ENCODE results near the gene IZUMO1R.

The IZUMO1R gene

GRCh38 chr11:94295534-94295933 is 8.8 kb upstream of the IZUMO1R start:
- no peak overlapping the region for H3K9ac ChIP-seq
- H3K27ac ChIP-seq, result no peak overlapping the region
- TF ChIP-seq CTCF (IDR thresholded peaks at IDR 0.05), result no peak
- no peaks in the 10 kb centered on the region for H3K4me1 ChIP-seq
- no peak overlapping the region for H2AFZ ChIP-seq
- no peaks in the 10 kb centered on the region for H3K9me3 ChIP-seq (ENCODE audit: control insufficient read depth, low read length)
- no peaks in the 10 kb centered on the region for H3K79me2 ChIP-seq
- no peak overlapping the region for H3K4me3 ChIP-seq (ENCODE audit: low read depth, low read length)
- H3K27me3 ChIP-seq (ENCODE audit: control insufficient read depth, insufficient read depth, low read length), result no peaks in the 10 kb centered on the region
- H3K4me2 ChIP-seq (ENCODE audit: low read length), result no peak overlapping the region
- H3K36me3 ChIP-seq (ENCODE audit: control insufficient read depth, insufficient read depth, low read length), result no peaks in the 10 kb centered on the region

- H3K27ac ChIP-seq, result no peak overlapping the region
- H3K27me3 ChIP-seq (ENCODE audit: control insufficient read depth, insufficient read depth, low read length), result no peaks in the 10 kb centered on the region
- H3K4me1 ChIP-seq, result no peaks in the 10 kb centered on the region
- no peak overlapping the region for H3K4me2 ChIP-seq (ENCODE audit: low read length)
- H3K4me3 ChIP-seq (ENCODE audit: low read depth, low read length), result no peak overlapping the region
- no peak for TF ChIP-seq CTCF (IDR thresholded peaks at IDR 0.05)
- H3K9ac ChIP-seq, result no peak overlapping the region
- no peaks in the 10 kb centered on the region for H3K79me2 ChIP-seq
- no peaks in the 10 kb centered on the region for H3K9me3 ChIP-seq (ENCODE audit: control insufficient read depth, low read length)
- H2AFZ ChIP-seq, result no peak overlapping the region
- no peaks in the 10 kb centered on the region for H3K36me3 ChIP-seq (ENCODE audit: control insufficient read depth, insufficient read depth, low read length)
These were observed 6.3 kb upstream of the IZUMO1R start for GRCh38 chr11:94297985-94298576.

- no peak overlapping the region for H3K27ac ChIP-seq
- no peak for TF ChIP-seq CTCF (IDR thresholded peaks at IDR 0.05)
- H3K36me3 ChIP-seq (ENCODE audit: control insufficient read depth, insufficient read depth, low read length), result no peaks in the 10 kb centered on the region
- no peak overlapping the region for H3K4me3 ChIP-seq (ENCODE audit: low read depth, low read length)
- H3K4me2 ChIP-seq (ENCODE audit: low read length), result no peak overlapping the region
- no peaks in the 10 kb centered on the region for H3K79me2 ChIP-seq
- no peaks in the 10 kb centered on the region for H3K9me3 ChIP-seq (ENCODE audit: control insufficient read depth, low read length)
- no peak overlapping the region for H2AFZ ChIP-seq
- no peak overlapping the region for H3K9ac ChIP-seq
- no peaks in the 10 kb centered on the region for H3K27me3 ChIP-seq (ENCODE audit: control insufficient read depth, insufficient read depth, low read length)
- no peaks in the 10 kb centered on the region for H3K4me1 ChIP-seq
These were observed 1.6 kb upstream of the IZUMO1R start for GRCh38 chr11:94302776-94303175.

GRCh38 chr11:94305146-94305545 is 766 bp downstream of the IZUMO1R start:
- H3K27me3 ChIP-seq (ENCODE audit: control insufficient read depth, insufficient read depth, low read length), result no peaks in the 10 kb centered on the region
- H3K4me2 ChIP-seq (ENCODE audit: low read length), result no peak overlapping the region
- H2AFZ ChIP-seq, result no peak overlapping the region
- no peak overlapping the region for H3K9ac ChIP-seq
- TF ChIP-seq CTCF (IDR thresholded peaks at IDR 0.05), result no peak
- H3K4me3 ChIP-seq (ENCODE audit: low read depth, low read length), result no peak overlapping the region
- H3K9me3 ChIP-seq (ENCODE audit: control insufficient read depth, low read length), result no peaks in the 10 kb centered on the region
- no peaks in the 10 kb centered on the region for H3K36me3 ChIP-seq (ENCODE audit: control insufficient read depth, insufficient read depth, low read length)
- no peak overlapping the region for H3K27ac ChIP-seq
- no peaks in the 10 kb centered on the region for H3K79me2 ChIP-seq
- no peaks in the 10 kb centered on the region for H3K4me1 ChIP-seq

- Histone ChIP-seq H3K9me3 (ENCODE audit: control insufficient read depth, low read length) (no peaks in the 10 kb centered on the region), H3K4me3 (ENCODE audit: low read depth, low read length) (no peak overlapping the region), H3K4me1 (no peaks in the 10 kb centered on the region), H3K27me3 (ENCODE audit: control insufficient read depth, insufficient read depth, low read length) (no peaks in the 10 kb centered on the region), H3K36me3 (ENCODE audit: control insufficient read depth, insufficient read depth, low read length) (no peaks in the 10 kb centered on the region), H2AFZ (no peak overlapping the region), H3K79me2 (no peaks in the 10 kb centered on the region), H3K4me2 (ENCODE audit: low read length) (no peak overlapping the region), H3K27ac (no peak overlapping the region), H3K9ac (no peak overlapping the region)
- no peak for TF ChIP-seq CTCF (IDR thresholded peaks at IDR 0.05)
These were observed 2.9 kb downstream of the IZUMO1R start for GRCh38 chr11:94307101-94307791.
